ENCODE results near the gene VWA5A. TPM values are rescaled to one million over a fixed set of nuclear protein-coding genes. Genes with fewer than 3 reads are reported as not detected.

The VWA5A gene
- polyA plus RNA-seq, 2 of the 4 experiments (the other 2 are of a cell fraction): 0.18 to 1.5 TPM

DNA sequence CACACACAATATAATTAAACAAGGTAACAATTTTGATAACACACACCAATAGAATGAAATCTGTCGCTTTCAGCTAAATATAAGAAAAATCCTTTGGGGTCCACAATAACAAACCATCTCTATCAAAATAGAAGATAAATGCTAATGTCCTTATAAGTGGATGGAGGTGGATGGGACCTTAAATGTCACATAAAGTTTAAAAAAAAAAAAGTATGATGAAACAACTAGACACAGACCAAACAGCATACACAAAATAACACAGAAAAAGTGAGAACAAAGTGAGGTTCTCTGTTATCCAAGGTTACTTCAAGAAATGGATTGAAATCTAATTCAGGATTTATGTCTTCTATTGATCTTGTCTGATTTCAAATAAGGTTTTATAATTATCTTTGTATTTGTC is 57.3 kb downstream of the VWA5A start:
- Histone ChIP-seq H3K4me1 (0 out of 3 replicates have a peak, but pooled peaks cover 3% of the 10 kb centered on the region), H3K9me3 (no peaks in the 10 kb centered on the region), H3K4me2 (no peak overlapping the region), H3K27ac (no peak overlapping the region), H3K4me3 (no peak overlapping the region)
- ChIA-PET POLR2A (no interaction called here), CTCF (no interaction called here)
- no peak for DNase-seq (ENCODE audit: low read depth in 1 of 2, low spot score in 1 of 2)
- TF ChIP-seq EHMT2 (IDR thresholded peaks at IDR 0.05; ENCODE audit: low read depth): no peak
- no peak for TF ChIP-seq MAFK (IDR thresholded peaks at IDR 0.05; ENCODE audit: partially characterized antibody)
- TF ChIP-seq EHF (CRISPR knock-in tag; IDR thresholded peaks at IDR 0.05): no peak
- no peak for TF ChIP-seq MYC (IDR thresholded peaks at IDR 0.05; ENCODE audit: borderline replicate concordance, low read length)
- TF ChIP-seq, protein P1, sequence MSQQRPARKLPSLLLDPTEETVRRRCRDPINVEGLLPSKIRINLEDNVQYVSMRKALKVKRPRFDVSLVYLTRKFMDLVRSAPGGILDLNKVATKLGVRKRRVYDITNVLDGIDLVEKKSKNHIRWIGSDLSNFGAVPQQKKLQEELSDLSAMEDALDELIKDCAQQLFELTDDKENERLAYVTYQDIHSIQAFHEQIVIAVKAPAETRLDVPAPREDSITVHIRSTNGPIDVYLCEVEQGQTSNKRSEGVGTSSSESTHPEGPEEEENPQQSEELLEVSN (IDR thresholded peaks at IDR 0.05; ENCODE audit: borderline replicate concordance, low read depth): no peak
- no peak for TF ChIP-seq CHD2 (IDR thresholded peaks at IDR 0.05; ENCODE audit: low read length, partially characterized antibody)
- no peak for TF ChIP-seq RAD21 (conservative IDR thresholded peaks at IDR 0.05 in 1 of 2, IDR thresholded peaks at IDR 0.05 in 1 of 2)
- no peak for ATAC-seq
- FAIRE-seq: no peak
- WGBS (ENCODE audit: missing lambda C conversion rate): 73% methylated on average over 1 of the region's 1 CpG

DNA sequence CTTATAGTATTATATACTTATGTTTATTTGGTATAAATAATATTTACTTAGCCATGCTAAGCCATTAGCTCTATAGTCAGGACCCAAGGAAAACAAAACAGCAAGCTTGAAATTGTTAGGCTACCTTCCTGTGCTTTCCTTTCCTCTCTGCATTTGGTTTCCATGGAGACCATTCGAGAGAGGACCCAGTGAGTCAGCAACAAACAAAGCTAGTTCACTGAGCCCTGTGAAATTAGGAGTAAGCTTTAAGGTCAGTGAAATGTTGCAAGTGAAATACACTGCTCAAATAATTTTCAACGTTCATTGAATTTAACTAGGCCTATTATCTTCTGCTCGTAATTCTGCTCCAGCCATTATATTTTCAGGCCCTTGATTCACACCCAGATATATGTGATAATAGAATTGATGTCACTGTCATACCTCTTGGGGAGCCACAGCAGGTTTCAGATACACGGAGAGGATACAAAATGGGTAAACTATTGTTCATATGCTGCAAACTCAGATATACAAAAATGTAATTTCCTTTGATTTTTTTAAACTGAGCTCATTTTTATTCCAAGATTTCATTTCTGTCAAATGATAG is 58.8 kb downstream of the VWA5A start:
- FAIRE-seq: no peak

More for the DNA sequence above, 58.8 kb downstream of the VWA5A start:
- WGBS (ENCODE audit: missing lambda C conversion rate): 8% methylated on average over 4 of the region's 4 CpGs
- DNase-seq (ENCODE audit: low read depth in 1 of 2, low spot score in 1 of 2) (peak; percentile 3 to 58), ATAC-seq (peak; percentile 86)
- Histone ChIP-seq H3K4me2 (peak overlapping the region; percentile 36; the same call in 2 of the 3 replicates), H3K4me1 (0 out of 3 replicates have a peak, but pooled peaks cover 3% of the 10 kb centered on the region), H3K27ac (no peak overlapping the region), H3K4me3 (no peak overlapping the region), H3K9me3 (no peaks in the 10 kb centered on the region)
- ChIA-PET CTCF (no interaction called here), POLR2A (no interaction called here)
- TF ChIP-seq, protein P2, sequence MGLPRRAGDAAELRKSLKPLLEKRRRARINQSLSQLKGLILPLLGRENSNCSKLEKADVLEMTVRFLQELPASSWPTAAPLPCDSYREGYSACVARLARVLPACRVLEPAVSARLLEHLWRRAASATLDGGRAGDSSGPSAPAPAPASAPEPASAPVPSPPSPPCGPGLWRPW (IDR thresholded peaks at IDR 0.05): no peak
- TF ChIP-seq CEBPB (IDR thresholded peaks at IDR 0.05) (no peak), HOXA7 (CRISPR knock-in tag; IDR thresholded peaks at IDR 0.05) (no peak), CHD4 (IDR thresholded peaks at IDR 0.05; ENCODE audit: borderline replicate concordance) (no peak), EP300 (IDR thresholded peaks at IDR 0.05) (no peak), GATA3 (IDR thresholded peaks at IDR 0.05; ENCODE audit: borderline replicate concordance) (no peak), POLR2A (IDR thresholded peaks at IDR 0.05; ENCODE audit: low read length) (no peak), ZNF302 (CRISPR knock-in tag; IDR thresholded peaks at IDR 0.05) (no peak), RNF2 (IDR thresholded peaks at IDR 0.05; ENCODE audit: borderline replicate concordance, low read depth) (no peak), HOXB13 (CRISPR knock-in tag; IDR thresholded peaks at IDR 0.05; ENCODE audit: low read depth) (no peak), CBX2 (IDR thresholded peaks at IDR 0.05; ENCODE audit: borderline replicate concordance, low read depth) (no peak), EHMT2 (IDR thresholded peaks at IDR 0.05; ENCODE audit: low read depth) (no peak), NR3C1 (IDR thresholded peaks at IDR 0.05) (no peak), TP53 (CRISPR knock-in tag; IDR thresholded peaks at IDR 0.05) (no peak)
- TF ChIP-seq, protein P3, sequence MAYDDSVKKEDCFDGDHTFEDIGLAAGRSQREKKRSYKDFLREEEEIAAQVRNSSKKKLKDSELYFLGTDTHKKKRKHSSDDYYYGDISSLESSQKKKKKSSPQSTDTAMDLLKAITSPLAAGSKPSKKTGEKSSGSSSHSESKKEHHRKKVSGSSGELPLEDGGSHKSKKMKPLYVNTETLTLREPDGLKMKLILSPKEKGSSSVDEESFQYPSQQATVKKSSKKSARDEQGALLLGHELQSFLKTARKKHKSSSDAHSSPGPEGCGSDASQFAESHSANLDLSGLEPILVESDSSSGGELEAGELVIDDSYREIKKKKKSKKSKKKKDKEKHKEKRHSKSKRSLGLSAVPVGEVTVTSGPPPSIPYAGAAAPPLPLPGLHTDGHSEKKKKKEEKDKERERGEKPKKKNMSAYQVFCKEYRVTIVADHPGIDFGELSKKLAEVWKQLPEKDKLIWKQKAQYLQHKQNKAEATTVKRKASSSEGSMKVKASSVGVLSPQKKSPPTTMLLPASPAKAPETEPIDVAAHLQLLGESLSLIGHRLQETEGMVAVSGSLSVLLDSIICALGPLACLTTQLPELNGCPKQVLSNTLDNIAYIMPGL (CRISPR knock-in tag; IDR thresholded peaks at IDR 0.05; ENCODE audit: borderline replicate concordance): no peak
- TF ChIP-seq, protein P4, sequence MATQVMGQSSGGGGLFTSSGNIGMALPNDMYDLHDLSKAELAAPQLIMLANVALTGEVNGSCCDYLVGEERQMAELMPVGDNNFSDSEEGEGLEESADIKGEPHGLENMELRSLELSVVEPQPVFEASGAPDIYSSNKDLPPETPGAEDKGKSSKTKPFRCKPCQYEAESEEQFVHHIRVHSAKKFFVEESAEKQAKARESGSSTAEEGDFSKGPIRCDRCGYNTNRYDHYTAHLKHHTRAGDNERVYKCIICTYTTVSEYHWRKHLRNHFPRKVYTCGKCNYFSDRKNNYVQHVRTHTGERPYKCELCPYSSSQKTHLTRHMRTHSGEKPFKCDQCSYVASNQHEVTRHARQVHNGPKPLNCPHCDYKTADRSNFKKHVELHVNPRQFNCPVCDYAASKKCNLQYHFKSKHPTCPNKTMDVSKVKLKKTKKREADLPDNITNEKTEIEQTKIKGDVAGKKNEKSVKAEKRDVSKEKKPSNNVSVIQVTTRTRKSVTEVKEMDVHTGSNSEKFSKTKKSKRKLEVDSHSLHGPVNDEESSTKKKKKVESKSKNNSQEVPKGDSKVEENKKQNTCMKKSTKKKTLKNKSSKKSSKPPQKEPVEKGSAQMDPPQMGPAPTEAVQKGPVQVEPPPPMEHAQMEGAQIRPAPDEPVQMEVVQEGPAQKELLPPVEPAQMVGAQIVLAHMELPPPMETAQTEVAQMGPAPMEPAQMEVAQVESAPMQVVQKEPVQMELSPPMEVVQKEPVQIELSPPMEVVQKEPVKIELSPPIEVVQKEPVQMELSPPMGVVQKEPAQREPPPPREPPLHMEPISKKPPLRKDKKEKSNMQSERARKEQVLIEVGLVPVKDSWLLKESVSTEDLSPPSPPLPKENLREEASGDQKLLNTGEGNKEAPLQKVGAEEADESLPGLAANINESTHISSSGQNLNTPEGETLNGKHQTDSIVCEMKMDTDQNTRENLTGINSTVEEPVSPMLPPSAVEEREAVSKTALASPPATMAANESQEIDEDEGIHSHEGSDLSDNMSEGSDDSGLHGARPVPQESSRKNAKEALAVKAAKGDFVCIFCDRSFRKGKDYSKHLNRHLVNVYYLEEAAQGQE (IDR thresholded peaks at IDR 0.05): no peak
- TF ChIP-seq, protein P1 (IDR thresholded peaks at IDR 0.05; ENCODE audit: borderline replicate concordance, low read depth): no peak

All from A549 (cell line).